B cell (primary cell): ENCODE measurements around the gene TRMT61A. TPM values are rescaled to one million over a fixed set of nuclear protein-coding genes. Genes with fewer than 3 reads are reported as not detected.

Source experiments
- ATAC-seq: fragments of 200-7000 bp; cut with Tn5 transposase; one replicate; pipeline ENCODE4 v1.10.0; 2021; ENCODE audit warnings: low read depth, mild to moderate bottlenecking, moderate number of reproducible peaks, moderate library complexity
- CTCF ChIA-PET: fragments of 350-600 bp; sonication (Branson Sonifier 250); formaldehyde crosslinking; loops from one replicate; lab custom pipeline; 2021; ENCODE audit warnings: antibody characterized with exemption, inconsistent platforms; lab: Charles Lee
- POLR2A ChIA-PET: fragments of 350-600 bp; sonication (Branson Sonifier 250); formaldehyde crosslinking; loops from one replicate; lab custom pipeline; 2021; ENCODE audit warnings: antibody characterized with exemption; lab: Charles Lee
- DNase-seq: peaks from one replicate; pipeline ENCODE4 v3.0.0; 2013
- H2AFZ ChIP-seq: 2 replicates; pipeline ENCODE4 v1.6.1; 2012; ENCODE audit warnings: mild to moderate bottlenecking, low read depth, low read length; ENCODE audit not compliant: insufficient read depth, poor library complexity, severe bottlenecking
- H3K27ac ChIP-seq, 2 donors: 1 replicate in 1 of 2; 2 replicates in 1 of 2; pipeline ENCODE4 v1.5.1; 2012 to 2013; ENCODE audit warnings: low read length in 2 of 2, mild to moderate bottlenecking in 2 of 2, moderate library complexity in 1 of 2
- H3K27me3 ChIP-seq, 4 experiments: fragments of 200-600 bp in 1 of 4; sonication (generic) in 1 of 4; replicated peaks in 1 of 4; 1 replicate in 2 of 4; 2 replicates in 2 of 4; pipeline versions ENCODE4 v1.6.1 to v1.7.0; 2013 to 2016; ENCODE audit warnings: low read length in 3 of 4, mild to moderate bottlenecking in 2 of 4, mixed read lengths in 1 of 4, moderate library complexity in 1 of 4; ENCODE audit not compliant: insufficient read depth in 4 of 4, control insufficient read depth in 3 of 4; ENCODE audit errors: control extremely low read depth in 1 of 4
- H3K36me3 ChIP-seq, 2 experiments: replicated peaks in 1 of 2; 1 replicate in 1 of 2; 2 replicates in 1 of 2; pipeline versions ENCODE4 v1.6.1 to v1.7.1; 2013; ENCODE audit warnings: low read length in 1 of 2; ENCODE audit not compliant: insufficient read depth in 2 of 2, control insufficient read depth in 1 of 2; ENCODE audit errors: control extremely low read depth in 1 of 2, extremely low read depth in 1 of 2
- H3K4me1 ChIP-seq, 2 donors: fragments of 200-600 bp in 1 of 2; sonication (generic) in 1 of 2; 1 replicate in 1 of 2; 2 replicates in 1 of 2; pipeline versions ENCODE4 v1.5.1 to v1.6.1; 2013 to 2017; ENCODE audit warnings: low read length in 2 of 2; ENCODE audit not compliant: control insufficient read depth in 2 of 2, insufficient read depth in 2 of 2
- H3K4me2 ChIP-seq: replicated peaks from 2 replicates; pipeline ENCODE3; 2012; ENCODE audit warnings: mild to moderate bottlenecking, low read depth, low read length; ENCODE audit not compliant: poor library complexity, severe bottlenecking
- H3K4me3 ChIP-seq, 5 experiments: fragments of 200-600 bp in 1 of 5; sonication (generic) in 1 of 5; 1 replicate in 3 of 5; 2 replicates in 2 of 5; pipeline versions ENCODE4 v1.5.1 to v1.7.0; 2011 to 2016; ENCODE audit warnings: low read length in 4 of 5, mild to moderate bottlenecking in 4 of 5, low read depth in 2 of 5, control low read depth in 1 of 5, moderate library complexity in 1 of 5; ENCODE audit not compliant: insufficient read depth in 1 of 5; ENCODE audit errors: control extremely low read depth in 1 of 5, extremely low read depth in 1 of 5
- H3K79me2 ChIP-seq: fragments of 200-600 bp; sonication (generic); one replicate; pipeline ENCODE4 v1.6.0; 2016; ENCODE audit warnings: low read length; ENCODE audit not compliant: control insufficient read depth, insufficient read depth
- H3K9ac ChIP-seq: fragments of 200-600 bp; sonication (generic); 2 replicates; pipeline ENCODE4 v1.6.1; 2017; ENCODE audit warnings: mild to moderate bottlenecking, low read length, moderate library complexity
- H3K9me3 ChIP-seq, 3 donors: one replicate each; pipeline versions ENCODE4 v1.6.1 to v1.7.1; 2013; ENCODE audit warnings: low read length in 2 of 3; ENCODE audit not compliant: control insufficient read depth in 2 of 3, insufficient read depth in 1 of 3; ENCODE audit errors: control extremely low read depth in 1 of 3
- H4K20me1 ChIP-seq: 2 replicates; pipeline ENCODE4 v1.6.0; 2012; ENCODE audit warnings: mild to moderate bottlenecking, low read length; ENCODE audit not compliant: insufficient read depth, control insufficient read depth, poor library complexity, severe bottlenecking
- H3K27ac Mint-ChIP-seq: one replicate; pipeline ENCODE4 v1.8.0; 2021; ENCODE audit warnings: mixed read lengths
- H3K27me3 Mint-ChIP-seq: one replicate; pipeline ENCODE4 v1.8.0; 2021; ENCODE audit warnings: mixed read lengths
- H3K4me1 Mint-ChIP-seq: one replicate; pipeline ENCODE4 v1.8.0; 2021; ENCODE audit warnings: mixed read lengths
- H3K4me3 Mint-ChIP-seq: one replicate; pipeline ENCODE4 v1.8.0; 2021; ENCODE audit warnings: mixed read lengths
- H3K9me3 Mint-ChIP-seq: one replicate; pipeline ENCODE4 v1.8.0; 2022; ENCODE audit warnings: mixed read lengths; ENCODE audit not compliant: insufficient read depth
- EZH2 ChIP-seq: IDR thresholded peaks from 2 replicates; pipeline ENCODE4 v1.6.1; 2012; ENCODE audit warnings: borderline replicate concordance, low read depth, mild to moderate bottlenecking, moderate library complexity, low read length; ENCODE audit not compliant: insufficient read depth, poor library complexity, severe bottlenecking
- WGBS: methylation state at CpG from one replicate; pipeline ENCODE4 v1.1.5; 2013; ENCODE audit warnings: missing lambda C conversion rate; ENCODE audit not compliant: insufficient coverage; 5-methylcytosine and 5-hydroxymethylcytosine counted together
- intact Hi-C: fragments of 100-400 bp; cut with micrococcal nuclease; formaldehyde crosslinking; loops from one replicate; pipeline ENCODE4 v1.10.0; 2022
- polyA plus RNA-seq: library from polyadenylated mRNA; depleted of rRNA; stranded (reverse); fragments of >200 nt; gene quantifications from 2 replicates; pipeline ENCODE4 v1.2.3, GENCODE V29; 2012
- total RNA-seq, 2 donors: library from RNA; stranded (reverse); fragments of 120-200 nt in 1 of 2; gene quantifications; 1 replicate in 1 of 2; 2 replicates in 1 of 2; pipeline versions ENCODE4 v1.2.3 to v1.2.4, GENCODE V29; 2013 to 2022
- TF ChIP-seq, protein P1 (sequence below): fragments of 200-600 bp; IDR thresholded peaks from one replicate; pipeline ENCODE4 v1.8.0; 2022; ENCODE audit warnings: antibody characterized with exemption, mild to moderate bottlenecking

The TRMT61A gene
- total and polyA plus RNA-seq, 2 donors (not counting 1 experiment from before 2014, with no cell fraction given): 9.5 to 18.4 TPM

DNA sequence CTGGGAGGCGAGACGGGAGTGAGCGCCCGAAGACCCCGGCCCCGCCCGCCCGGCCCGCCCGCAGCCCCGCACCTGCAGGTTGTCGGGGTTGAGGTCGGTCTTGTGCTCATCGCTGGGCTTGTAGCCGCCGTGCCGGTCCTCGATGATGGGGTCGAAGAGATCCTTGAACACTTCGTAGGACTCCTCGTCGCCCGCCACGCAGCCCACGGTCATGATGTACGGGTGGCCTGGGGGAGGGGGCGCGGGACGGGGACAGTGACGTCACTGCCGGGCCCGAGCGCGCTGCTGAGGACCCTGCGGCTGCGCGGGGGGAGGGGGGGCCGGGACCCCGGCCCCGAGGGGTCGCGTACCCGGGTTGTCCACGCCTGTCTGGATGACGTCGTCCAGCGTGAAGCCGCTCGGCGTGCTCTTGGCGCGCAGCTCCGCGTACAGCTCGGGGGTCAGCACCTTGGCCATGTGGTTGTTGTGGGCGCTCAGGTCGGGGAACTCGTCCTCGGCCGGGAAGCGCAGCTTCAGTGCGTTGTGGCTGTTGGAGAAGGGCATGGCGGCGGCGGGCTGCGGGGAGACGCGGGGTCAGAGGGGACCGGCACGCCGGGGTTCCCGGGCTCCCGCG is 6.9 kb upstream of the TRMT61A start:
- intact Hi-C loops: loop anchor here (1.0 kb wide), 1 partner anchor 7 kb away; the partner anchor contains the start of gene TRMT61A
- Mint-ChIP-seq H3K9me3 (no peaks in the 10 kb centered on the region), H3K4me1 (peaks cover 25% of the 10 kb centered on the region), H3K4me3 (peak overlapping the region; percentile 82), H3K27me3 (peaks cover 3% of the 10 kb centered on the region), H3K27ac (no peak overlapping the region)
- Histone ChIP-seq H2AFZ (peak overlapping the region; percentile 67), H3K9ac (peak overlapping the region; percentile 66), H3K4me1 (peaks cover 27 to 41% of the 10 kb centered on the region in 2 donors), H3K9me3 (peaks cover 0 to 14% (median 0%) of the 10 kb centered on the region in 3 donors), H4K20me1 (peaks cover 11% of the 10 kb centered on the region), H3K4me2 (peak overlapping the region; percentile 98), H3K27me3 (peaks cover 0 to 32% (median 11%) of the 10 kb centered on the region in 4 experiments), H3K79me2 (no peaks in the 10 kb centered on the region), H3K36me3 (no peaks in the 10 kb centered on the region), H3K4me3 (peak overlapping the region; percentile 26 to 75 (median 52)), H3K27ac (no peak overlapping the region)
- TF ChIP-seq EZH2: peak; percentile 96
- TF ChIP-seq, protein P1, sequence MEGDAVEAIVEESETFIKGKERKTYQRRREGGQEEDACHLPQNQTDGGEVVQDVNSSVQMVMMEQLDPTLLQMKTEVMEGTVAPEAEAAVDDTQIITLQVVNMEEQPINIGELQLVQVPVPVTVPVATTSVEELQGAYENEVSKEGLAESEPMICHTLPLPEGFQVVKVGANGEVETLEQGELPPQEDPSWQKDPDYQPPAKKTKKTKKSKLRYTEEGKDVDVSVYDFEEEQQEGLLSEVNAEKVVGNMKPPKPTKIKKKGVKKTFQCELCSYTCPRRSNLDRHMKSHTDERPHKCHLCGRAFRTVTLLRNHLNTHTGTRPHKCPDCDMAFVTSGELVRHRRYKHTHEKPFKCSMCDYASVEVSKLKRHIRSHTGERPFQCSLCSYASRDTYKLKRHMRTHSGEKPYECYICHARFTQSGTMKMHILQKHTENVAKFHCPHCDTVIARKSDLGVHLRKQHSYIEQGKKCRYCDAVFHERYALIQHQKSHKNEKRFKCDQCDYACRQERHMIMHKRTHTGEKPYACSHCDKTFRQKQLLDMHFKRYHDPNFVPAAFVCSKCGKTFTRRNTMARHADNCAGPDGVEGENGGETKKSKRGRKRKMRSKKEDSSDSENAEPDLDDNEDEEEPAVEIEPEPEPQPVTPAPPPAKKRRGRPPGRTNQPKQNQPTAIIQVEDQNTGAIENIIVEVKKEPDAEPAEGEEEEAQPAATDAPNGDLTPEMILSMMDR: no peak
- ChIA-PET CTCF (interaction anchor here (1.3 to 6.1 kb wide), 5 partner anchors 7 to 158 kb away, joined by 3 to 128 read pairs (median 4); partner anchors contain the start of gene TRMT61A), POLR2A (interaction anchor here (0.7 kb wide), 1 partner anchor 1205 kb away, joined by 3 read pairs; no protein-coding TSS in a partner anchor)
- DNase-seq (peak; percentile 57), ATAC-seq (no peak)
- WGBS: 2% methylated on average over 74 of the region's 74 CpGs
